Brain microvascular endothelial cell (primary cell): ENCODE results near the gene AXIN2.

Source experiments
- DNase-seq: peaks from one replicate; pipeline ENCODE4 v3.0.0-alpha.2; 2020
- H3K27ac ChIP-seq: fragments of 250-450 bp; sonication (Bioruptor Pico); 2 replicates; pipeline ENCODE4 v1.5.1; 2020; ENCODE audit warnings: mild to moderate bottlenecking, moderate library complexity
- H3K27me3 ChIP-seq: fragments of 250-450 bp; sonication (Bioruptor Pico); replicated peaks from 2 replicates; pipeline ENCODE4 v1.5.1; 2020; ENCODE audit warnings: mild to moderate bottlenecking
- H3K36me3 ChIP-seq: fragments of 250-450 bp; sonication (Bioruptor Pico); replicated peaks from 2 replicates; pipeline ENCODE4 v1.5.1; 2020; ENCODE audit warnings: mild to moderate bottlenecking
- H3K4me3 ChIP-seq: 2 replicates; pipeline ENCODE4 v1.5.1; 2011; ENCODE audit warnings: low read depth, mild to moderate bottlenecking, control low read depth, low read length, moderate library complexity
- CTCF ChIP-seq: IDR thresholded peaks from 2 replicates; pipeline ENCODE4 v1.5.1; 2011; ENCODE audit warnings: low read depth, mild to moderate bottlenecking, moderate library complexity, low read length, control low read depth, inconsistent platforms; ENCODE audit errors: missing control alignments
- in situ Hi-C: cut with HindIII; loops from 2 replicates; pipeline ENCODE4 v1.10.0; 2017; ENCODE audit warnings: low sequenced_read_pairs, low pct_ligation_motif_present

Gene AXIN2

GRCh38 chr17:65522751-65523404 lies 38.6 kb downstream of the AXIN2 start:
- no peaks in the 10 kb centered on the region for H3K27me3 ChIP-seq
- in situ Hi-C loops, result no loop called here
- no peaks in the 10 kb centered on the region for H3K36me3 ChIP-seq
- H3K4me3 ChIP-seq, result no peak overlapping the region
- no peak overlapping the region for H3K27ac ChIP-seq
- no peak for TF ChIP-seq CTCF
- DNase-seq, result no peak

GRCh38 chr17:65519462-65519861 lies 42.0 kb downstream of the AXIN2 start:
- no peak overlapping the region for H3K4me3 ChIP-seq
- DNase-seq, result no peak
- in situ Hi-C loops, result no loop called here
- H3K36me3 ChIP-seq, result no peaks in the 10 kb centered on the region
- H3K27ac ChIP-seq, result no peak overlapping the region
- TF ChIP-seq CTCF, result no peak
- no peaks in the 10 kb centered on the region for H3K27me3 ChIP-seq

GRCh38 chr17:65518256-65518655 lies 43.2 kb downstream of the AXIN2 start:
- Histone ChIP-seq H3K27ac (no peak overlapping the region), H3K36me3 (no peaks in the 10 kb centered on the region), H3K27me3 (no peaks in the 10 kb centered on the region), H3K4me3 (no peak overlapping the region)
- no peak for DNase-seq
- in situ Hi-C loops, result no loop called here
- no peak for TF ChIP-seq CTCF

- TF ChIP-seq CTCF, result no peak
- no peak for DNase-seq
- Histone ChIP-seq H3K27ac (no peak overlapping the region), H3K27me3 (no peaks in the 10 kb centered on the region), H3K36me3 (no peaks in the 10 kb centered on the region), H3K4me3 (no peak overlapping the region)
- in situ Hi-C loops, result no loop called here
These were observed 45.2 kb downstream of the AXIN2 start for GRCh38 chr17:65515959-65516948.

DNA sequence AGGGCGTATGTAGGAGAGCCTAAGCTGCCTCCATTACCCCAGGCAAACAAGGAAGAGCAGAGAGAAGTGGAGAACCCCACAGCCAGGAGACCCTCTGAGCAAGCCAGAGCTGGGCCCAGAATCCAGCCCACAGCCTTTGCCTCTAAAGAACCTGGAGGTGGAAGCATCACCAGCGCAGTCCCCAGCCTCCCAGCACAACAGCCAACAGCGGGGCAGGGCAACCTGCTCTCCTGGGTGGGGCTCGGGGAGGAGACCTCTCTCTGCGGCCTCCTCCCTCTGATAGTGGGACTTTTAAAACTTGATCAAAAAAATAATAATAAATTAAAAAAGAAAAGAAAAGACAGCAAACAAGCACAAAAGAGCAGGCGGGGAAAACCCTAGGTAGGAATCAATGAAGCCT lies 45.9 kb downstream of the AXIN2 start:
- no peaks in the 10 kb centered on the region for H3K36me3 ChIP-seq
- TF ChIP-seq CTCF, result no peak
- no peak for DNase-seq
- H3K27me3 ChIP-seq, result no peaks in the 10 kb centered on the region
- H3K27ac ChIP-seq, result no peak overlapping the region
- in situ Hi-C loops, result no loop called here
- no peak overlapping the region for H3K4me3 ChIP-seq
